HepG2 (cell line): ENCODE measurements around the gene RETREG2. TPM values are rescaled to one million over a fixed set of nuclear protein-coding genes. Genes with fewer than 3 reads are reported as not detected.

Source experiments
- AGO2 ChIP-seq: fragments of 200-400 bp; formaldehyde crosslinking; optimal IDR thresholded peaks from 2 replicates; pipeline ENCODE3; 2017; ENCODE audit warnings: mild to moderate bottlenecking, low read depth, low read length, moderate library complexity
- ATF7-NPFF ChIP-seq: sonication (generic); formaldehyde crosslinking; IDR thresholded peaks from 2 replicates; pipeline ENCODE4 v1.8.1; 2023; ENCODE audit warnings: mild to moderate bottlenecking, low read depth, missing genetic modification reagents, moderate library complexity
- IRX3 ChIP-seq: sonication (generic); formaldehyde crosslinking; IDR thresholded peaks from 2 replicates; pipeline ENCODE4 v1.8.1; 2023; ENCODE audit warnings: mild to moderate bottlenecking, low read depth, missing genetic modification reagents, borderline replicate concordance
- JDP2 ChIP-seq: sonication (generic); formaldehyde crosslinking; IDR thresholded peaks from 2 replicates; pipeline ENCODE4 v1.8.1; 2022; ENCODE audit warnings: missing genetic modification reagents, borderline replicate concordance
- MED1 ChIP-seq: sonication (generic); formaldehyde crosslinking; IDR thresholded peaks from 2 replicates; pipeline ENCODE4 v1.4.0; 2020; ENCODE audit warnings: missing genetic modification reagents
- NFATC3 ChIP-seq: sonication (generic); formaldehyde crosslinking; IDR thresholded peaks from 2 replicates; pipeline ENCODE4 v1.5.1; 2020; ENCODE audit warnings: mild to moderate bottlenecking, missing genetic modification reagents
- RBAK ChIP-seq: sonication (generic); formaldehyde crosslinking; IDR thresholded peaks from 2 replicates; pipeline ENCODE4 v1.5.1; 2020; ENCODE audit warnings: mild to moderate bottlenecking, missing genetic modification reagents
- SALL2 ChIP-seq: sonication (generic); formaldehyde crosslinking; IDR thresholded peaks from 2 replicates; pipeline ENCODE4 v1.8.1; 2023; ENCODE audit warnings: mild to moderate bottlenecking, missing genetic modification reagents, inconsistent platforms
- SIN3A ChIP-seq: IDR thresholded peaks from 2 replicates; pipeline ENCODE4 v1.6.1; 2011; ENCODE audit warnings: low read depth, mild to moderate bottlenecking, control low read depth, low read length, borderline replicate concordance
- SRY ChIP-seq: sonication (generic); formaldehyde crosslinking; IDR thresholded peaks from 2 replicates; pipeline ENCODE4 v1.8.0; 2022; ENCODE audit warnings: mild to moderate bottlenecking, missing genetic modification reagents
- ZFP1 ChIP-seq: IDR thresholded peaks from 2 replicates; pipeline ENCODE4 v1.6.1; 2016
- ZNF12 ChIP-seq: sonication (generic); formaldehyde crosslinking; IDR thresholded peaks from 2 replicates; pipeline ENCODE4 v1.5.0; 2020; ENCODE audit warnings: missing genetic modification reagents
- ZNF572 ChIP-seq: sonication (generic); formaldehyde crosslinking; IDR thresholded peaks from 2 replicates; pipeline ENCODE4 v1.5.1; 2020; ENCODE audit warnings: mild to moderate bottlenecking, missing genetic modification reagents
- ZNF720 ChIP-seq: sonication (generic); formaldehyde crosslinking; IDR thresholded peaks from 2 replicates; pipeline ENCODE4 v1.4.0; 2020; ENCODE audit warnings: missing genetic modification reagents
- ZNF775 ChIP-seq: sonication (generic); formaldehyde crosslinking; IDR thresholded peaks from 2 replicates; pipeline ENCODE4 v1.4.0; 2020; ENCODE audit warnings: missing genetic modification reagents, mild to moderate bottlenecking, moderate library complexity, borderline replicate concordance
- ZNF781 ChIP-seq: sonication (generic); formaldehyde crosslinking; IDR thresholded peaks from 2 replicates; pipeline ENCODE4 v1.5.1; 2020; ENCODE audit warnings: borderline replicate concordance, mild to moderate bottlenecking, missing genetic modification reagents; ENCODE audit errors: not compliant biosample characterization
- polyA plus RNA-seq, 8 experiments: library from polyadenylated mRNA; depleted of rRNA in 3 of 8; stranded (reverse) in 7 of 8; unstranded in 1 of 8; fragments of >200 nt; fragmentation: Illumina TruSeq in 4 of 8; extraction: Trizol in 4 of 8; gene quantifications; 2 replicates each; pipeline versions ENCODE4 v1.2.1 to v1.2.3, GENCODE V29; 2011 to 2016; ENCODE audit warnings: low read depth in 4 of 8, missing spikeins in 1 of 8, mixed read lengths in 1 of 8; ENCODE audit not compliant: insufficient read depth in 1 of 8
- total RNA-seq, 5 experiments: library from RNA; depleted of rRNA; stranded (reverse); fragments of >200 nt; fragmentation: Illumina TruSeq; extraction: Trizol; gene quantifications; 2 replicates each; pipeline ENCODE4 v1.2.3, GENCODE V29; 2016; ENCODE audit warnings: low read depth in 1 of 5
- TF ChIP-seq, protein P1 (sequence below): sonication (generic); formaldehyde crosslinking; IDR thresholded peaks from 2 replicates; pipeline ENCODE4 v1.4.0; 2020; ENCODE audit warnings: mild to moderate bottlenecking, missing genetic modification reagents, borderline replicate concordance
- TF ChIP-seq, protein P2 (sequence below): sonication (generic); formaldehyde crosslinking; IDR thresholded peaks from 2 replicates; pipeline ENCODE4 v1.4.0; 2020; ENCODE audit warnings: missing genetic modification reagents
- TF ChIP-seq, protein P3 (sequence below): sonication (generic); formaldehyde crosslinking; IDR thresholded peaks from 2 replicates; pipeline ENCODE4 v1.5.0; 2020; ENCODE audit warnings: missing genetic modification reagents
- TF ChIP-seq, protein P4 (sequence below): sonication (generic); formaldehyde crosslinking; IDR thresholded peaks from 2 replicates; pipeline ENCODE4 v1.4.0; 2020; ENCODE audit warnings: mild to moderate bottlenecking, missing genetic modification reagents
- TF ChIP-seq, protein P5 (sequence below): sonication (generic); formaldehyde crosslinking; IDR thresholded peaks from 2 replicates; pipeline ENCODE4 v1.4.0; 2020; ENCODE audit warnings: missing genetic modification reagents, borderline replicate concordance

Gene RETREG2
- total and polyA plus RNA-seq, 2 of the 13 experiments (the other 11 are each of a cell fraction or from before 2014, with no cell fraction given): 86.0 to 134 TPM

DNA sequence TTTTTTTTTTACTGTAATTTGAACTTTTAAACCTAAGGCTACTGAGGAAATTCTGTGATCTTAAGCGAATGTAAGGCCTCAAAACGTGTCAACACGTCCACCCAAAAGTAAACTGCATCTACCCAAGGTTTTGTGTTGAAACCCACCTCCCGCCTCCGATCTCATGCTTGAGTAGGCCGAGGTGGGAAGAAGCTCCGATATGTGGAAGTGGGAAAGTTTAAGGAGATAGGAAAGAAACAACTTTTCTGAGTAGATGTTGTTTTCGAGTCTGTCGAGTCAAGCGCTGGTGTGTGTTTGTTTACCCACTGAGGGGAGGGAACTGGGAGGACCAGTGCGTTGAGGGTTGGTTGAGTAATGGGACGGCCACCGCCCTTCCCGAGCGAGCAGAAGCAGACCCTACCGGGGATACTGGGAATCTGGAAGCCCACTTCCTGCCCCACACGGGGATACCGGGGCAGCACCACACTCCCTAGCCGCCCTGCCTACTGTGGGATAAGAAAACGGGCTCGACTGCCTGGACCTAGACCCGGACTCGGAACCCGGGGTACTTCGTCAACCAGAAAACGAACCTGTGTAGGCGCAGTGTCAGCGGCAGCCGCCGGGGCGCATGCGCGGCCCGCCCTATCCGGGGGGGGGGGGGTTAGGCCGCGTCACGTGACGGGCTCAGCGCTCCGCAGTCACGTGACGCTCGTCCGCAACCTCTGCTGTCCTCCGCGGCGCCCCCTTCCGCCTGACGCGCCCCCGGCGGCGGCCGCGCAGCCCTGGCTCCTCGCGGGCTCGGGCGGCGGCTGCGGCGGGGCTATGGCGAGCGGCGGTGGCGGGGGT, at the start of gene RETREG2 (continued):
- TF ChIP-seq, protein P1, sequence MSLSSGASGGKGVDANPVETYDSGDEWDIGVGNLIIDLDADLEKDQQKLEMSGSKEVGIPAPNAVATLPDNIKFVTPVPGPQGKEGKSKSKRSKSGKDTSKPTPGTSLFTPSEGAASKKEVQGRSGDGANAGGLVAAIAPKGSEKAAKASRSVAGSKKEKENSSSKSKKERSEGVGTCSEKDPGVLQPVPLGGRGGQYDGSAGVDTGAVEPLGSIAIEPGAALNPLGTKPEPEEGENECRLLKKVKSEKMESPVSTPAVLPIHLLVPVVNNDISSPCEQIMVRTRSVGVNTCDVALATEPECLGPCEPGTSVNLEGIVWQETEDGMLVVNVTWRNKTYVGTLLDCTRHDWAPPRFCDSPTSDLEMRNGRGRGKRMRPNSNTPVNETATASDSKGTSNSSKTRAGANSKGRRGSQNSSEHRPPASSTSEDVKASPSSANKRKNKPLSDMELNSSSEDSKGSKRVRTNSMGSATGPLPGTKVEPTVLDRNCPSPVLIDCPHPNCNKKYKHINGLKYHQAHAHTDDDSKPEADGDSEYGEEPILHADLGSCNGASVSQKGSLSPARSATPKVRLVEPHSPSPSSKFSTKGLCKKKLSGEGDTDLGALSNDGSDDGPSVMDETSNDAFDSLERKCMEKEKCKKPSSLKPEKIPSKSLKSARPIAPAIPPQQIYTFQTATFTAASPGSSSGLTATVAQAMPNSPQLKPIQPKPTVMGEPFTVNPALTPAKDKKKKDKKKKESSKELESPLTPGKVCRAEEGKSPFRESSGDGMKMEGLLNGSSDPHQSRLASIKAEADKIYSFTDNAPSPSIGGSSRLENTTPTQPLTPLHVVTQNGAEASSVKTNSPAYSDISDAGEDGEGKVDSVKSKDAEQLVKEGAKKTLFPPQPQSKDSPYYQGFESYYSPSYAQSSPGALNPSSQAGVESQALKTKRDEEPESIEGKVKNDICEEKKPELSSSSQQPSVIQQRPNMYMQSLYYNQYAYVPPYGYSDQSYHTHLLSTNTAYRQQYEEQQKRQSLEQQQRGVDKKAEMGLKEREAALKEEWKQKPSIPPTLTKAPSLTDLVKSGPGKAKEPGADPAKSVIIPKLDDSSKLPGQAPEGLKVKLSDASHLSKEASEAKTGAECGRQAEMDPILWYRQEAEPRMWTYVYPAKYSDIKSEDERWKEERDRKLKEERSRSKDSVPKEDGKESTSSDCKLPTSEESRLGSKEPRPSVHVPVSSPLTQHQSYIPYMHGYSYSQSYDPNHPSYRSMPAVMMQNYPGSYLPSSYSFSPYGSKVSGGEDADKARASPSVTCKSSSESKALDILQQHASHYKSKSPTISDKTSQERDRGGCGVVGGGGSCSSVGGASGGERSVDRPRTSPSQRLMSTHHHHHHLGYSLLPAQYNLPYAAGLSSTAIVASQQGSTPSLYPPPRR (CRISPR knock-in tag): peak; percentile 81
- TF ChIP-seq ATF7-NPFF (peak; percentile 87), ZNF12 (CRISPR knock-in tag) (0 out of 2 replicates have a peak, but pooled peaks have one; percentile 54), ZFP1 (CRISPR knock-in tag) (0 out of 2 replicates have a peak, but pooled peaks have one; percentile 1), MED1 (peak; percentile 77), ZNF572 (CRISPR knock-in tag) (no peak), SALL2 (CRISPR knock-in tag) (no peak; the same call in 1 of the 2 replicates), RBAK (CRISPR knock-in tag) (no peak), IRX3 (no peak; the same call in 1 of the 2 replicates), NFATC3 (CRISPR knock-in tag) (no peak), SIN3A (peak; percentile 94; the same call in 1 of the 2 replicates), ZNF775 (CRISPR knock-in tag) (peak; percentile 88), ZNF720 (CRISPR knock-in tag) (no peak), SRY (peak; percentile 48; the same call in 1 of the 2 replicates), JDP2 (CRISPR knock-in tag) (no peak), ZNF781 (CRISPR knock-in tag) (peak; percentile 87), AGO2 (peak; percentile 89)
- TF ChIP-seq, protein P2, sequence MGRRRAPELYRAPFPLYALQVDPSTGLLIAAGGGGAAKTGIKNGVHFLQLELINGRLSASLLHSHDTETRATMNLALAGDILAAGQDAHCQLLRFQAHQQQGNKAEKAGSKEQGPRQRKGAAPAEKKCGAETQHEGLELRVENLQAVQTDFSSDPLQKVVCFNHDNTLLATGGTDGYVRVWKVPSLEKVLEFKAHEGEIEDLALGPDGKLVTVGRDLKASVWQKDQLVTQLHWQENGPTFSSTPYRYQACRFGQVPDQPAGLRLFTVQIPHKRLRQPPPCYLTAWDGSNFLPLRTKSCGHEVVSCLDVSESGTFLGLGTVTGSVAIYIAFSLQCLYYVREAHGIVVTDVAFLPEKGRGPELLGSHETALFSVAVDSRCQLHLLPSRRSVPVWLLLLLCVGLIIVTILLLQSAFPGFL (CRISPR knock-in tag): no peak
- TF ChIP-seq, protein P3, sequence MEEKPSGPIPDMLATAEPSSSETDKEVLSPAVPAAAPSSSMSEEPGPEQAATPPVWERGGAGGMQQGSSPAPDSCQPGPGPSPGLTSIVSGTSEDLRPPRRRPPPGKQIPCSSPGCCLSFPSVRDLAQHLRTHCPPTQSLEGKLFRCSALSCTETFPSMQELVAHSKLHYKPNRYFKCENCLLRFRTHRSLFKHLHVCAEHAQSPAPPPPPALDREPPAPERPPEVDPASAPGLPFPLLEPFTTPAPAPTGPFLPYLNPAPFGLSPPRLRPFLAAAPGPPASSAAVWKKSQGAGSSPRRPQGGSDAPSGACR: no peak; the same call in 1 of the 2 replicates
- TF ChIP-seq, protein P4, sequence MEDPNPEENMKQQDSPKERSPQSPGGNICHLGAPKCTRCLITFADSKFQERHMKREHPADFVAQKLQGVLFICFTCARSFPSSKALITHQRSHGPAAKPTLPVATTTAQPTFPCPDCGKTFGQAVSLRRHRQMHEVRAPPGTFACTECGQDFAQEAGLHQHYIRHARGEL (CRISPR knock-in tag): peak; percentile 68; the same call in 1 of the 2 replicates
- TF ChIP-seq, protein P5, sequence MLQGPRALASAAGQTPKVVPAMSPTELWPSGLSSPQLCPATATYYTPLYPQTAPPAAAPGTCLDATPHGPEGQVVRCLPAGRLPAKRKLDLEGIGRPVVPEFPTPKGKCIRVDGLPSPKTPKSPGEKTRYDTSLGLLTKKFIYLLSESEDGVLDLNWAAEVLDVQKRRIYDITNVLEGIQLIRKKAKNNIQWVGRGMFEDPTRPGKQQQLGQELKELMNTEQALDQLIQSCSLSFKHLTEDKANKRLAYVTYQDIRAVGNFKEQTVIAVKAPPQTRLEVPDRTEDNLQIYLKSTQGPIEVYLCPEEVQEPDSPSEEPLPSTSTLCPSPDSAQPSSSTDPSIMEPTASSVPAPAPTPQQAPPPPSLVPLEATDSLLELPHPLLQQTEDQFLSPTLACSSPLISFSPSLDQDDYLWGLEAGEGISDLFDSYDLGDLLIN (CRISPR knock-in tag): no peak
